ENCODE measurements around the gene MAP2K7. TPM values are rescaled to one million over a fixed set of nuclear protein-coding genes. Genes with fewer than 3 reads are reported as not detected.

MAP2K7 gene
- total and polyA plus RNA-seq, 2 of the 4 experiments (the other 2 are of a cell fraction) = 4.1 to 15.6 TPM

- no peak for DNase-seq
- 0 out of 2 replicates have a peak overlapping the region, but pooled peaks have one; percentile 15 for H3K23ac ChIP-seq (ENCODE audit: low read depth, low read length)
- H2BK120ac ChIP-seq (ENCODE audit: low read depth, low read length) = no peak overlapping the region
- H2BK20ac ChIP-seq (ENCODE audit: low read depth, low read length) = no peak overlapping the region
- POLR2A ChIA-PET (ENCODE audit: unreplicated experiment) = no interaction called here
- no peak overlapping the region for H3K56ac ChIP-seq (ENCODE audit: extremely low read depth, insufficient read depth, low read length)
- peak overlapping the region; percentile 70 for H3K4me2 ChIP-seq (ENCODE audit: low read depth, low read length)
- H3K4ac ChIP-seq (ENCODE audit: low read depth, low read length) = 0 out of 2 replicates have a peak overlapping the region, but pooled peaks have one; percentile 29
- dilution Hi-C loops (cut with HindIII; ENCODE audit: low sequenced_read_pairs, unreplicated experiment) (no loop called here), in situ Hi-C loops (cut with MboI; ENCODE audit: low sequenced_read_pairs) (no loop called here), intact Hi-C loops (cut with micrococcal nuclease) (no loop called here)
- no peak for ATAC-seq (ENCODE audit: low read depth)
- no peak overlapping the region for H4K91ac ChIP-seq (ENCODE audit: insufficient read depth, low read depth, low read length)
- peaks cover 11% of the 10 kb centered on the region for H3K27me3 ChIP-seq (ENCODE audit: control insufficient read depth, insufficient read depth, low read length)
- WGBS, 2 experiments (ENCODE audit: extremely low coverage in 2 of 2, insufficient read length in 1 of 2) = 67% methylated on average over 8 of the region's 24 CpGs; no CpG with 5 or more reads in 1 of the 2 experiments
- H4K8ac ChIP-seq (ENCODE audit: low read depth in 2 of 2, low read length in 2 of 2) = peak overlapping the region in 1 of 2 experiments; percentile 3; a peak in 1 of 4 replicates
- no peak for TF ChIP-seq RCOR1 (IDR thresholded peaks at IDR 0.05; ENCODE audit: insufficient replicate concordance, low read length)
- TF ChIP-seq CHD1 (IDR thresholded peaks at IDR 0.05; ENCODE audit: low read depth, low read length) = no peak
- TF ChIP-seq FOS (IDR thresholded peaks at IDR 0.05; ENCODE audit: low read depth, low read length) = no peak
- no peak for TF ChIP-seq NFE2L2 (IDR thresholded peaks at IDR 0.05; ENCODE audit: low read depth, low read length)
- no peak for TF ChIP-seq MXI1 (IDR thresholded peaks at IDR 0.05; ENCODE audit: borderline replicate concordance, low read depth, low read length)
- no peak for TF ChIP-seq POLR2A (IDR thresholded peaks at IDR 0.05; ENCODE audit: low read depth, low read length)
- TF ChIP-seq CEBPB (IDR thresholded peaks at IDR 0.05; ENCODE audit: low read depth, low read length) = no peak
- no peak for TF ChIP-seq SMC3 (IDR thresholded peaks at IDR 0.05; ENCODE audit: low read depth, low read length)
- no peak for TF ChIP-seq ELK1 (IDR thresholded peaks at IDR 0.05; ENCODE audit: borderline replicate concordance, low read depth, low read length)
- TF ChIP-seq RFX5 (IDR thresholded peaks at IDR 0.05; ENCODE audit: low read depth, low read length) = no peak
- TF ChIP-seq MAFK (IDR thresholded peaks at IDR 0.05; ENCODE audit: low read depth, low read length) = no peak
- H3K27ac ChIP-seq (ENCODE audit: insufficient read depth, low read length) = no peak overlapping the region
- peak overlapping the region; percentile 89 for H2AK9ac ChIP-seq (replicated peaks; ENCODE audit: low read depth, low read length, poor library complexity)
- H3K36me3 ChIP-seq (ENCODE audit: control insufficient read depth, insufficient read depth, low read length) = peaks cover 19% of the 10 kb centered on the region
- no peak overlapping the region for H3K14ac ChIP-seq (replicated peaks; ENCODE audit: low read depth, low read length)
- H3K9me3 ChIP-seq (ENCODE audit: control insufficient read depth, insufficient read depth, low read length) = no peaks in the 10 kb centered on the region
- H4K20me1 ChIP-seq (ENCODE audit: insufficient read depth, low read length) = no peaks in the 10 kb centered on the region; the same call in 1 of the 2 replicates
- H3K4me1 ChIP-seq (ENCODE audit: control insufficient read depth, insufficient read depth, low read length) = peaks cover 14% of the 10 kb centered on the region
- H3K9ac ChIP-seq (ENCODE audit: low read depth, low read length) = no peak overlapping the region; the same call in 1 of the 2 replicates
- CTCF ChIA-PET = interaction anchor here (2.4 kb wide), 1 partner anchor 14 kb away, joined by 10 read pairs; no protein-coding TSS in a partner anchor
- no peak overlapping the region for H2BK15ac ChIP-seq (ENCODE audit: low read depth, low read length)
- no TSS peak for BruUV-seq (replicated peaks)
- H4K5ac ChIP-seq (ENCODE audit: low read depth, low read length) = no peak overlapping the region
- peaks cover 0 to 7% of the 10 kb centered on the region in 2 experiments; a peak in 2 of 4 replicates for H3K79me1 ChIP-seq (ENCODE audit: low read depth in 1 of 2, low read length in 2 of 2)
- peak overlapping the region; percentile 9; the same call in 1 of the 2 replicates for H2AK5ac ChIP-seq (ENCODE audit: low read depth, low read length)
- H3K18ac ChIP-seq (ENCODE audit: low read depth, low read length) = no peak overlapping the region; the same call in 1 of the 2 replicates
- H2AFZ ChIP-seq (replicated peaks; ENCODE audit: low read length, poor library complexity) = peak overlapping the region; percentile 90
- H3K4me3 ChIP-seq (ENCODE audit: insufficient read depth, low read depth, low read length) = peak overlapping the region; percentile 44; the same call in 1 of the 2 replicates
- peaks cover 6% of the 10 kb centered on the region for H3K9me1 ChIP-seq (ENCODE audit: insufficient read depth, low read length)
- H2BK5ac ChIP-seq (ENCODE audit: low read depth, low read length, poor library complexity, severe bottlenecking) = no peak overlapping the region
Measured at GRCh38 chr19:7915250-7916102, 11.8 kb downstream of the MAP2K7 start.
